Keratinocyte (primary cell): ENCODE results near the gene CYP2U1. TPM values are rescaled to one million over a fixed set of nuclear protein-coding genes. Genes with fewer than 3 reads are reported as not detected.

Experiments used
- DNase-seq: peaks from one replicate; pipeline ENCODE4 v3.0.0-alpha.2; 2011; ENCODE audit warnings: low read depth, missing footprints, low spot score
- FAIRE-seq: peaks from 2 replicates; lab custom pipeline; 2011; peaks lifted over from hg19 to GRCh38; lab: Jason Lieb, UNC
- H2AFZ ChIP-seq: 2 replicates; pipeline ENCODE4 v1.6.0; 2012; ENCODE audit warnings: low read length, control low read depth, inconsistent platforms; ENCODE audit not compliant: control insufficient read depth
- H3K27ac ChIP-seq: 2 replicates; pipeline ENCODE4 v1.5.1; 2011; ENCODE audit warnings: low read length; ENCODE audit not compliant: control insufficient read depth, insufficient read depth
- H3K27me3 ChIP-seq: 3 replicates; pipeline ENCODE4 v1.6.0; 2011; ENCODE audit warnings: low read length; ENCODE audit not compliant: control insufficient read depth, insufficient read depth; ENCODE audit errors: extremely low read depth
- H3K36me3 ChIP-seq, 2 experiments: 2 replicates in 1 of 2; 3 replicates in 1 of 2; pipeline ENCODE4 v1.5.1; 2011; ENCODE audit warnings: low read length in 2 of 2, mild to moderate bottlenecking in 1 of 2; ENCODE audit not compliant: control insufficient read depth in 2 of 2, insufficient read depth in 2 of 2; ENCODE audit errors: extremely low read depth in 1 of 2
- H3K4me1 ChIP-seq: 3 replicates; pipeline ENCODE4 v1.5.1; 2011; ENCODE audit warnings: low read length; ENCODE audit not compliant: control insufficient read depth, insufficient read depth; ENCODE audit errors: extremely low read depth
- H3K4me2 ChIP-seq: 3 replicates; pipeline ENCODE4 v1.6.0; 2011; ENCODE audit warnings: low read depth, low read length; ENCODE audit not compliant: control insufficient read depth, insufficient read depth; ENCODE audit errors: extremely low read depth
- H3K4me3 ChIP-seq, 3 experiments: fragments of 200-600 bp in 1 of 3; sonication (generic) in 1 of 3; 2 replicates in 2 of 3; 3 replicates in 1 of 3; pipeline ENCODE4 v1.5.1; 2011 to 2016; ENCODE audit warnings: low read length in 3 of 3, mild to moderate bottlenecking in 3 of 3, control low read depth in 2 of 3, inconsistent platforms in 1 of 3, low read depth in 1 of 3, mixed read lengths in 1 of 3, mixed run types in 1 of 3, moderate library complexity in 1 of 3; ENCODE audit not compliant: control insufficient read depth in 2 of 3, insufficient read depth in 2 of 3; ENCODE audit errors: extremely low read depth in 1 of 3
- H3K79me2 ChIP-seq: 2 replicates; pipeline ENCODE4 v1.6.0; 2012; ENCODE audit warnings: low read length; ENCODE audit not compliant: control insufficient read depth, insufficient read depth
- H3K9ac ChIP-seq: 3 replicates; pipeline ENCODE4 v1.6.0; 2011; ENCODE audit warnings: low read length; ENCODE audit not compliant: control insufficient read depth, insufficient read depth; ENCODE audit errors: extremely low read depth
- H3K9me1 ChIP-seq: 3 replicates; pipeline ENCODE4 v1.6.0; 2011; ENCODE audit warnings: low read length; ENCODE audit not compliant: control insufficient read depth, insufficient read depth; ENCODE audit errors: extremely low read depth
- H3K9me3 ChIP-seq: 2 replicates; pipeline ENCODE4 v1.5.1; 2012; ENCODE audit warnings: low read depth, low read length; ENCODE audit not compliant: control insufficient read depth
- H4K20me1 ChIP-seq: 3 replicates; pipeline ENCODE4 v1.6.0; 2011; ENCODE audit warnings: low read length; ENCODE audit not compliant: control insufficient read depth, insufficient read depth; ENCODE audit errors: extremely low read depth
- EZH2 ChIP-seq: IDR thresholded peaks from one replicate; pipeline ENCODE4 v1.6.1; 2012; ENCODE audit warnings: inconsistent platforms, mild to moderate bottlenecking, low read length, moderate library complexity
- dilution Hi-C: fragments of 300-500 bp; cut with MboI; formaldehyde crosslinking; loops from one replicate; pipeline ENCODE4 v1.7.0; 2020; ENCODE audit warnings: low sequenced_read_pairs; ENCODE audit not compliant: extremely low pct_ligation_motif_present
- polyA plus RNA-seq, 5 experiments: library from polyadenylated mRNA; depleted of rRNA in 3 of 5; stranded (reverse) in 3 of 5; stranded (forward) in 1 of 5; unstranded in 1 of 5; fragments of >200 nt; gene quantifications; 1 replicate in 1 of 5; 2 replicates in 3 of 5; 3 replicates in 1 of 5; pipeline versions ENCODE4 v1.2.1 to v1.2.3, GENCODE V29; 2011 to 2012; ENCODE audit warnings: missing spikeins in 2 of 5, low read depth in 1 of 5, low replicate concordance in 1 of 5
- TF ChIP-seq, protein P1 (sequence below), 3 experiments: IDR thresholded peaks in 1 of 3; conservative IDR thresholded peaks in 1 of 3; optimal IDR thresholded peaks in 1 of 3; 2 replicates in 2 of 3; 3 replicates in 1 of 3; pipeline versions ENCODE3 to v1.5.1; 2011; ENCODE audit warnings: low read length in 3 of 3, mild to moderate bottlenecking in 3 of 3, moderate library complexity in 2 of 3, control low read depth in 1 of 3, inconsistent platforms in 1 of 3; ENCODE audit not compliant: insufficient read depth in 2 of 3; ENCODE audit errors: extremely low read depth in 1 of 3

Gene CYP2U1
- polyA plus RNA-seq, 1 donor (not counting 4 experiments of a cell fraction or from before 2014, with no cell fraction given), result 3.4 TPM

DNA sequence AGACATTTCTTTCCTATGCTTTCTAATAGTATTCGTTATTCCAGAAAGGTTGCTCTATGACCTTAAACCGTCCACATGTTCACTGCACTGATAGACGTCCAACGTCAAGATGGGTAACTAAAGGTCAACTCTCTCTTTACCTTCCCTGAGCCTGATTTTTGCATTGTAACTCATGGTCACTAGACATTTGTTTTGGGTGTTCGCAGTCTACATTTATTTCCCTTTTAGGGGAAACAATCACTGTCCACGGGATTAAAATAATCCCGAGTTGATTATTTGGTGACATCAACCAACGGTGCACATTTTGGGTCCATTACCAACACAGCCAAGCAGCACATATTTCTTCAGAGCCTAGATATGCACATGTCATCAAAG lies 57.8 kb downstream of the CYP2U1 start:
- peaks cover 45% of the 10 kb centered on the region for H3K79me2 ChIP-seq
- peaks cover 35% of the 10 kb centered on the region for H3K4me1 ChIP-seq
- H3K27ac ChIP-seq, result peak overlapping the region; percentile 36
- H3K4me2 ChIP-seq, result peak overlapping the region; percentile 99
- no peaks in the 10 kb centered on the region for H3K27me3 ChIP-seq
- H3K9ac ChIP-seq, result peak overlapping the region; percentile 89
- FAIRE-seq (peak; percentile 13), DNase-seq (no peak)
- H3K36me3 ChIP-seq, result no peaks in the 10 kb centered on the region
- H3K9me1 ChIP-seq, result no peaks in the 10 kb centered on the region
- H2AFZ ChIP-seq, result peak overlapping the region; percentile 91
- no peak for TF ChIP-seq EZH2
- TF ChIP-seq, protein P1, sequence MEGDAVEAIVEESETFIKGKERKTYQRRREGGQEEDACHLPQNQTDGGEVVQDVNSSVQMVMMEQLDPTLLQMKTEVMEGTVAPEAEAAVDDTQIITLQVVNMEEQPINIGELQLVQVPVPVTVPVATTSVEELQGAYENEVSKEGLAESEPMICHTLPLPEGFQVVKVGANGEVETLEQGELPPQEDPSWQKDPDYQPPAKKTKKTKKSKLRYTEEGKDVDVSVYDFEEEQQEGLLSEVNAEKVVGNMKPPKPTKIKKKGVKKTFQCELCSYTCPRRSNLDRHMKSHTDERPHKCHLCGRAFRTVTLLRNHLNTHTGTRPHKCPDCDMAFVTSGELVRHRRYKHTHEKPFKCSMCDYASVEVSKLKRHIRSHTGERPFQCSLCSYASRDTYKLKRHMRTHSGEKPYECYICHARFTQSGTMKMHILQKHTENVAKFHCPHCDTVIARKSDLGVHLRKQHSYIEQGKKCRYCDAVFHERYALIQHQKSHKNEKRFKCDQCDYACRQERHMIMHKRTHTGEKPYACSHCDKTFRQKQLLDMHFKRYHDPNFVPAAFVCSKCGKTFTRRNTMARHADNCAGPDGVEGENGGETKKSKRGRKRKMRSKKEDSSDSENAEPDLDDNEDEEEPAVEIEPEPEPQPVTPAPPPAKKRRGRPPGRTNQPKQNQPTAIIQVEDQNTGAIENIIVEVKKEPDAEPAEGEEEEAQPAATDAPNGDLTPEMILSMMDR (optimal IDR thresholded peaks at IDR 0.05 in 1 of 3, IDR thresholded peaks at IDR 0.05 in 1 of 3, conservative IDR thresholded peaks at IDR 0.05 in 1 of 3; ENCODE audit: extremely low read depth in 1 of 3, insufficient read depth in 2 of 3, low read length in 3 of 3), result no peak
- no peaks in the 10 kb centered on the region for H4K20me1 ChIP-seq
- dilution Hi-C loops, result no loop called here
- H3K9me3 ChIP-seq, result no peaks in the 10 kb centered on the region
- H3K4me3 ChIP-seq, result peak overlapping the region; percentile 68 to 95 (median 91)

DNA sequence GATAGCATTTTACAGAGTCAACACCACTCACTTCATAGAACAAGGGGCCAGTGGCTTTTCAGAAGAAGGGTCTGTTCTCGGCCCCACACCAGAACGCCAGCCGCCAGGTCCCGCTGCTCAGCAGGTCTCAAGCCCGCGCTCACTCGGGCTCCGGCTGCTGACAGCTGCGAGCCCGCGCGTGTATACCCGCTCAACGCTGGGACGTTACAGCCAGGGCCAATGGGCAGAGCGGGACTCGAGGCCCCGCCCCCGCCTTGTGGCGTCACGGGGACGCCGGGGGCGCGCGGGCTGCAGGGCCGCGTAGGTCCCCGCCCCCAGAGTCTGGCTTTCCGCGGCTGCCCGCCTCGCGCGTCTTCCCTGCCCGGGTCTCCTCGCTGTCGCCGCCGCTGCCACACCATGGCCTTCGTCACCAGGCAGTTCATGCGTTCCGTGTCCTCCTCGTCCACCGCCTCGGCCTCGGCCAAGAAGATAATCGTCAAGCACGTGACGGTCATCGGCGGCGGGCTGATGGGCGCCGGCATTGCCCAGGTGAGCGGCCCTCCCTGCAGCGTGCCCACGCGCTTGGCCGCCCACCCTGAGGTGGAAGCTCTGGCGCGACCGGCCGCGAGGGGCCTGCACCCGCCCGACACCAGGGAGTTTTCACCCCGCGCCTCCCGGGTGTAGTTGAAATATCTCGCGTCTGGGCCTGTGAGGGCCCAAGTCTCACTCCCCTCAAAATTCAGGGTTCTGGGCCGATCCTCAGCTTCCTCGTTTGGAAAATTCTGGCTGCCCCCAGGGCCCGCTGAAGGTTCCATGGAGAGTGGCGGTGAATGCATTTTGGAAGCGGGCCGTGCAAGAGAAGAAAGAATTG lies 58.4 kb downstream of the CYP2U1 start, which contains the start of gene HADH:
TSS of gene HADH (plus strand) at position 353 of the 850 bp plus-strand sequence. CDS start at position 397, 44 bp downstream.
- Histone ChIP-seq H3K36me3 (no peaks in the 10 kb centered on the region), H3K4me2 (peak within 1 kb of the TSS; percentile 99), H3K4me1 (peaks cover 35% of the 10 kb centered on the region), H3K27me3 (no peaks in the 10 kb centered on the region), H3K9me3 (no peaks in the 10 kb centered on the region), H2AFZ (peak within 1 kb of the TSS; percentile 98), H4K20me1 (no peaks in the 10 kb centered on the region), H3K4me3 (peak within 1 kb of the TSS; percentile 68 to 95 (median 91)), H3K9ac (peak within 1 kb of the TSS; percentile 89), H3K79me2 (peaks cover 50% of the 10 kb centered on the region), H3K9me1 (no peaks in the 10 kb centered on the region), H3K27ac (peak within 1 kb of the TSS; percentile 82)
- dilution Hi-C loops, result no loop called here
- FAIRE-seq, result peak; percentile 13
- TF ChIP-seq, protein P1 (optimal IDR thresholded peaks at IDR 0.05 in 1 of 3, IDR thresholded peaks at IDR 0.05 in 1 of 3, conservative IDR thresholded peaks at IDR 0.05 in 1 of 3; ENCODE audit: extremely low read depth in 1 of 3, insufficient read depth in 2 of 3, low read length in 3 of 3), result no peak
- no peak for TF ChIP-seq EZH2
- peak; percentile 11 for DNase-seq
